Esophagus squamous epithelium (tissue), 5 donors: ENCODE results near the gene TAL1. TPM values are rescaled to one million over a fixed set of nuclear protein-coding genes. Genes with fewer than 3 reads are reported as not detected.

Experiments used
- DNase-seq: peaks from one replicate; lab custom pipeline; 2025; lab: John Stamatoyannopoulos, UW
- H3K27ac ChIP-seq, 4 donors: fragments of 200-600 bp; sonication (generic); one replicate each; pipeline ENCODE4 v1.5.1; 2016 to 2019; ENCODE audit warnings: mild to moderate bottlenecking in 1 of 4
- H3K27me3 ChIP-seq, 4 donors: fragments of 200-600 bp; sonication (generic); 1 replicate in 3 of 4; 2 replicates in 1 of 4; pipeline versions ENCODE4 v1.5.1 to v1.6.0; 2017 to 2021; ENCODE audit warnings: antibody characterized with exemption in 1 of 4
- H3K36me3 ChIP-seq, 3 donors: fragments of 200-600 bp; sonication (generic); one replicate each; pipeline ENCODE4 v1.5.1; 2016 to 2019
- H3K4me1 ChIP-seq, 3 donors: fragments of 200-600 bp; sonication (generic); one replicate each; pipeline ENCODE4 v1.5.1; 2017 to 2019
- H3K4me3 ChIP-seq, 4 donors: fragments of 200-600 bp; sonication (generic); 1 replicate in 3 of 4; 2 replicates in 1 of 4; pipeline ENCODE4 v1.5.1; 2016 to 2019; ENCODE audit warnings: mild to moderate bottlenecking in 2 of 4, moderate library complexity in 1 of 4
- H3K9me3 ChIP-seq, 3 donors: fragments of 200-600 bp; sonication (generic); one replicate each; pipeline ENCODE4 v1.5.1; 2016 to 2019
- CTCF ChIP-seq, 6 experiments: fragments of 450-650 bp in 4 of 6; fragments of 200-600 bp in 2 of 6; sonication (generic) in 2 of 6; IDR thresholded peaks; one replicate each; pipeline ENCODE4 v1.5.1; 2016 to 2019; ENCODE audit warnings: antibody characterized with exemption in 6 of 6, mild to moderate bottlenecking in 4 of 6, moderate library complexity in 4 of 6
- POLR2A ChIP-seq, 4 donors: fragments of 450-650 bp; IDR thresholded peaks; one replicate each; pipeline ENCODE4 v1.6.1; 2017; ENCODE audit warnings: antibody characterized with exemption in 4 of 4, mild to moderate bottlenecking in 4 of 4, moderate library complexity in 3 of 4
- WGBS, 2 donors: methylation state at CpG; one replicate each; pipeline ENCODE4 v1.1.5; 2018; 5-methylcytosine and 5-hydroxymethylcytosine counted together
- intact Hi-C: fragments of 100-400 bp; cut with DNase I; formaldehyde crosslinking; loops from one replicate; pipeline ENCODE4 v1.15.0; 2022
- total RNA-seq, 4 donors: library from RNA; depleted of rRNA; stranded (reverse); fragments of >200 nt; gene quantifications; one replicate each; pipeline ENCODE4 v1.1.0, GENCODE V29; 2016
- donor health status: DM: yes; HTN: yes; CAD: no.

TAL1 gene
- total RNA-seq, 4 donors from 2014 or later = 0.45 to 3.6 (median 1.1) TPM

GRCh38 chr1:47184090-47184821, 47.8 kb downstream of the TAL1 start:
- intact Hi-C loops = loop anchor here (10.0 kb wide), 2 partner anchors 81 to 531 kb away; no protein-coding TSS in a partner anchor
- Histone ChIP-seq H3K4me3 (no peak overlapping the region), H3K4me1 (peaks cover 4 to 61% (median 46%) of the 10 kb centered on the region in 3 donors), H3K27me3 (peaks cover 0 to 39% (median 0%) of the 10 kb centered on the region in 4 donors), H3K27ac (no peak overlapping the region), H3K9me3 (no peaks in the 10 kb centered on the region), H3K36me3 (no peaks in the 10 kb centered on the region)
- no peak for DNase-seq
- TF ChIP-seq CTCF (IDR thresholded peaks at IDR 0.05) = no peak
- no peak for TF ChIP-seq POLR2A (IDR thresholded peaks at IDR 0.05)
- 72 to 75% methylated on average over 5 of the region's 5 CpGs for WGBS, 2 donors

DNA sequence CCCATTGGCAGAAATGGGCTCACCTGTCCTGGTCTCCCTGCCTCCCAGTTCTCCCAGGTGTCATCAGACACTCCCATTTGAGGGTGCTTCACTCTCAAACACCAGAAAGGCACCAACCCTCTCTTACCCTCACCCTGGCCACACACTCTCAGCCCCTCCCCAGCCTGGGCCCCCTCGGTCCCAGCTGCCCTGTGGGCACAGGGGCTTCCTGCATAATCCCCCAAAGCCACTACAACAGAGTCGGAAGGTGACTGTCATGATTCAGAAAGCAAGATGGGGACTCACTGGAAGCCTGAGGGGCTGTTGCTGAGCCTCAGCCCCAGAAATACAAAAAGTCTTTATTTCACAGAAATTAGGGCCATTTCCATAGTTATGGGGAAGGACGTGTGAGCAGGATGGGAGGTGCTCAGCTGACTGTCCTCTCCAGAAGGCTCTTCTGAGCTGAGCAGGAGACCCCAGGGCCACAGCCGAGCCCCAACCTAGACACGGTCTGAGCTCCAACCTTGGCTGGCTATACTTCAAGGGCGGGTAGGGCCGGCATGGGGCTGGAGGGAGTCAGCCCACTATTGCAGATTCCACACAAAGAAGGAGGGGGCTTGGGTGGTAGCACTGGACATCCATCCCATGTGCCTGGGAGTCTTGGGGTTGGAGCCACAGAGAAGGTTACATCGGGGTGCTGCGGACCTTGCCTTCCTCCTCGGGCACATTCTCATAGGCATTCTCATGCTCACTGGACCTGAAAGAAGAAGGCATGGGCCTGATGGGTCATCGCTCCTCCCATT, 48.5 kb downstream of the TAL1 start:
- H3K27me3 ChIP-seq = peaks cover 0 to 39% (median 0%) of the 10 kb centered on the region in 4 donors
- H3K36me3 ChIP-seq = no peaks in the 10 kb centered on the region
- WGBS, 2 donors = 80 to 81% methylated on average over 7 to 8 of the region's 11 CpGs
- TF ChIP-seq CTCF (IDR thresholded peaks at IDR 0.05) (no peak), POLR2A (IDR thresholded peaks at IDR 0.05) (no peak)
- no peak for DNase-seq
- peak overlapping the region in 2 of 4 donors; percentile 32 to 67 for H3K27ac ChIP-seq
- intact Hi-C loops = loop anchor here (10.0 kb wide), 2 partner anchors 81 to 531 kb away; no protein-coding TSS in a partner anchor
- no peak overlapping the region for H3K4me3 ChIP-seq
- no peaks in the 10 kb centered on the region for H3K9me3 ChIP-seq
- H3K4me1 ChIP-seq = peaks cover 7 to 59% (median 46%) of the 10 kb centered on the region in 3 donors

DNA sequence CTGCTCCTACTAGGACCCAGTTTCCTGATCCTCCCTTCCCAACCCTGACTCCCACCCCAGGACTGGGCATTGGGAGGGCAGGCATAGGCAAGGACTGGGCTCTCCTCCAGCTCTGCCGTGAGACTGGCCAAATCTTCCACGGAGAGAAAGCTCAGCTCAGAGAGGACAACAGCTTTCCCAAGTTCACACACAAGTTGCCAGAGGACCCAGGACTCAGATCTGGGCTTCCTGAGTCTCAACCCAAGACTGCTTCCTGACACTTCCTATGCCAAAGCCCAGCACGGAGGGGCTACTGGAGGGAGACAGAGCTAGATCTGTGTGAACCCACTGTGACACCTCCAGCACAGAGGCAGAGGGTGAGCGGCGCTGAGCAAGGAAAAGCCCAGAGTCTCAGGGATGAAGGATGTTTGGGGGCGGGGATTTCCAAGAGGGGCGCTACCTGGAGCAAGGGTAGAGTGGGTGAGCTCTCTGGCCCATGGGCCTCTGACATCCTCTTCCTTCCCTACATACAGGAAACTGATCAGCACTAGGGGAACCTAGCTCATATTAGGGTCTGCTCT, 49.3 kb downstream of the TAL1 start:
- TF ChIP-seq CTCF (IDR thresholded peaks at IDR 0.05) (no peak), POLR2A (IDR thresholded peaks at IDR 0.05) (no peak)
- H3K9me3 ChIP-seq = no peaks in the 10 kb centered on the region
- WGBS, 2 donors = 53% methylated on average over 7 of the region's 7 CpGs; no CpG with 5 or more reads in 1 of the 2 donors
- H3K4me1 ChIP-seq = peaks cover 7 to 52% (median 43%) of the 10 kb centered on the region in 3 donors
- peak overlapping the region in 3 of 4 donors; percentile 32 to 67 (median 32) for H3K27ac ChIP-seq
- no peak for DNase-seq
- H3K4me3 ChIP-seq = no peak overlapping the region
- intact Hi-C loops = loop anchor here (10.0 kb wide), 2 partner anchors 82 to 532 kb away; no protein-coding TSS in a partner anchor
- peaks cover 0 to 39% (median 0%) of the 10 kb centered on the region in 4 donors for H3K27me3 ChIP-seq
- no peaks in the 10 kb centered on the region for H3K36me3 ChIP-seq

GRCh38 chr1:47181955-47182675, 49.9 kb downstream of the TAL1 start:
- DNase-seq = no peak
- Histone ChIP-seq H3K9me3 (no peaks in the 10 kb centered on the region), H3K4me1 (peaks cover 7 to 45% (median 43%) of the 10 kb centered on the region in 3 donors), H3K4me3 (no peak overlapping the region), H3K27me3 (peaks cover 0 to 39% (median 0%) of the 10 kb centered on the region in 4 donors), H3K36me3 (no peaks in the 10 kb centered on the region), H3K27ac (peak overlapping the region; percentile 9 to 70 (median 35))
- intact Hi-C loops = loop anchor here (10.0 kb wide), 2 partner anchors 83 to 533 kb away; no protein-coding TSS in a partner anchor
- WGBS, 2 donors = 32 to 69% methylated on average over 7 of the region's 7 CpGs
- TF ChIP-seq POLR2A (IDR thresholded peaks at IDR 0.05) (peak in 1 of 4 donors; percentile 38), CTCF (IDR thresholded peaks at IDR 0.05) (no peak)
